Daoy (cell line): ENCODE measurements around the gene RAB34. TPM values are rescaled to one million over a fixed set of nuclear protein-coding genes. Genes with fewer than 3 reads are reported as not detected.
"Not testable (repeated sequence)": the region's sequence is repeated elsewhere in the genome, so short reads cannot be mapped to it uniquely, and the experiment has no call there.

Source experiments
- DNase-seq: peaks from one replicate; pipeline ENCODE4 v3.0.0-alpha.2; 2015; ENCODE audit warnings: low read depth
- total RNA-seq: library from RNA; depleted of rRNA; stranded (reverse); fragments of >200 nt; shearing (Covaris generic); gene quantifications from 2 replicates; pipeline ENCODE4 v1.2.3, GENCODE V29; 2014

The RAB34 gene
- total RNA-seq, 1 experiment from 2014 or later = 243 TPM

- DNase-seq = peak; percentile 45
Observed at GRCh38 chr17:28745786-28746411, 28.2 kb upstream of the RAB34 start.

DNA sequence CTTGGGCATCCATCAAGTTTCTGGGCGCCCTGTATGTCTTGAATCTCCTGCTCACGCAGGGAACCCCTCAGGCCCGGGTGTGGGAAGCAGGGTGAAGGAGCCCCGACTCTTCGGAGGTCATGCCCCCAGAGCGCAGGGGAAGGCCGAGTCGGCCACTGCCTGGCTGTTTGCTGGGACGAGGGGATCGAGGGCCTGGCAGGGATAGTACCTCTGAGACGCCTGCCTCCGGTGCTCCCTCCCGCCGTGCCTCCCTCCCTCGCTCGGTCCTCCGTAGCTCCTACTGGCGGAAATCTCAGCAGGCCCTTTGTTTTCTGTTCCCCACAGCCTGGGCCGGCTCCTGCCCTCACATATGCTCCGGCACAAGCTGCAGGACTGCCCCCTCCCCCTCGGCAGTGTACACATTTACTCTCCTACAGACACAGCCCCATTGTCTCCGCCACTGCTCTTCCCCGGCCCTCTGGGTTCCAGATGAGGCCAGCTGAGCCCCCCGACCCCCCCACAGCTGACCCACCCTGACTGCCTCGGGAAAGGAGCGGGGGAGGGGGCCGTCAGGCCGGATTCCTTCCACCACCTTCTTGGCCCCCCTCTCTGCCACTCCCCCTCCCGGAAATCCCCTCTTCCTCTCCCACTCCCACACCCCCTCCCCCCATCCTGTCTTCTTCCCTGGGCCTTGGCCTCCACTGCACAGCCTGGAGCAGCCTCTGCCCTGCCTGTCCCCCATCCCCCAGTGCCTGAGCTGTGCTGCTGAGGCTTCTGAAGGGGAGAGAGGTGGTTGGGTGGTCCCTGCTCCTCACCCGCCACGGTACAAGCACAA, 27.5 kb upstream of the RAB34 start:
- peak; percentile 69 for DNase-seq

- peak; percentile 63 for DNase-seq
Observed at GRCh38 chr17:28744104-28744971, 26.7 kb upstream of the RAB34 start.

- peak; percentile 90 for DNase-seq
Observed at GRCh38 chr17:28743243-28744103, 25.8 kb upstream of the RAB34 start, which contains the start of gene TRAF4. Gene TRAF4, plus strand, starts transcription at chr17:28744011. Its CDS starts 102 bp downstream, at chr17:28744113.

DNA sequence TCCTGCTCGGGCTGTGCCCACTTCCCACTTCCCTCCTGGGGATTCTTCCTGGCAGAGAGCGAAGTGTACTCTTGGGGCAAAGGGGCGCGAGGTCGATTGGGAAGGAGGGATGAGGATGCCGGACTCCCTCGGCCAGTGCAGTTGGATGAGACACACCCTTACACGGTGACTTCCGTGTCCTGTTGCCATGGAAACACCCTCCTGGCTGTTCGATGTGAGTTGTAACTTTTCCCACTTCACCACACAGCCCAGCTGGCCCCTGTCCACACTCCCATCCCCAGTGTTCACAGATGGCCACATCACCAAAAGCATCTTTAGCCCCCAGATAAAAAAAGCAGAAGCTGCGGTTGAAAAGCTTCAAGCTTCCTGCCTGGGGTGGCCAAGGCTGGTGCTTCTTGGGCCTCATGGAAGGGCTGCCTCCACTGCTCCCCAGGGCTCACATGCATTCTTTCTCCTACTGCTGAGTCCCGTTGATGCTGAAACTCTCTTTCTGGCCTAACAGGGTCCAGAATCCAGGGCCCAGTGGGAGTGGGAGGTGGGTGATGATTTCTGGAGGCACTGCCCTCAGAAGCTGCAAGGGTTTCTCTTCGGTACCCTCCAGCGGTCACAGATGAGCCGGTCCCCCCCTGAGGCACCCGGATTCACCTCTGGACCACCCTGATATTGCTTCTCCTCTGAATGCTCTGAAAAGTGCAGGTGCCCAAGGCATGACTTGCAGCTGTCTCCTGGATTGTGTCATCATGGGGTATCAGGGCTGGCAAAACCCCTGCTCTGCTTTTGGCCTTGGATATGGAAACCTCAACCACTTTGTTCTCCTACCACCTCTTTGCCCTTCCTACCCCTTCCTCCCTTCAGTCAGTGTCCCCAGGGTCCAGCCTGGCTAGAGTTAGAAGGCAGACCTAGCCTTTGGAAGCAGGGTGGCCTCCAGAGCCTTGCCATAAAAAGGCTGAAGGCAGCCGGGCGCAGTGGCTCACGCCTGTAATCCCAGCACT, 24.0 kb upstream of the RAB34 start:
- no peak for DNase-seq

GRCh38 chr17:28740406-28741357, 23.0 kb upstream of the RAB34 start:
- no peak for DNase-seq

GRCh38 chr17:28738680-28739384, 21.2 kb upstream of the RAB34 start:
- DNase-seq = no peak

GRCh38 chr17:28737770-28738679, 20.4 kb upstream of the RAB34 start:
- no peak for DNase-seq

- no peak for DNase-seq
Observed at GRCh38 chr17:28737316-28737715, 19.6 kb upstream of the RAB34 start.

DNA sequence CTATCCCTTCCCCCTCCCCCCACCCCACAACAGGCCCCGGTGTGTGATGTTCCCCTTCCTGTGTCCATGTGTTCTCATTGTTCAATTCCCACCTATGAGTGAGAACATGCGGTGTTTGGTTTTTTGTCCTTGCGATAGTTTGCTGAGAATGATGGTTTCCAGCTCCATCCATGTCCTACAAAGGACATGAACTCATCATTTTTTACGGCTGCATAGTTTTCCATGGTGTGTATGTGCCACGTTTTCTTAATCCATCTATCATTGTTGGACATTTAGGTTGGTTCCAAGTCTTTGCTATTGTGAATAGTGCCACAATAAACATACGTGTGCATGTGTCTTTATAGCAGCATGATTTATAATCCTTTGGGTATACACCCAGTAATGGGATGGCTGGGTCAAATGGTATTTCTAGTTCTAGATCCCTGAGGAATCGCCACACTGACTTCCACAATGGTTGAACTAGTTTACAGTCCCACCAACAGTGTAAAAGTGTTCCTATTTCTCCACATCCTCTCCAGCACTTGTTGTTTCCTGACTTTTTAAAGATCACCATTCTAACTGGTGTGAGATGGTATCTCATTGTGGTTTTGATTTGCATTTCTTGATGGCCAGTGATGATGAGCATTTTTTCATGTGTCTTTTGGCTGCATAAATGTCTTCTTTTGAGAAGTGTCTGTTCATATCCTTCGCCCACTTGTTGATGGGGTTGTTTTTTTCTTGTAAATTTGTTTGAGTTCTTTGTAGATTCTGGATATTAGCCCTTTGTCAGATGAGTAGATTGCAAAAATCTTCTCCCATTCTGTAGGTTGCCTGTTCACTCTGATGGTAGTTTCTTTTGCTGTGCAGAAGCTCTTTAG, 18.5 kb upstream of the RAB34 start:
- not testable (repeated sequence) for DNase-seq

- DNase-seq = peak; percentile 40
Observed at GRCh38 chr17:28735242-28735722, 17.6 kb upstream of the RAB34 start.

DNA sequence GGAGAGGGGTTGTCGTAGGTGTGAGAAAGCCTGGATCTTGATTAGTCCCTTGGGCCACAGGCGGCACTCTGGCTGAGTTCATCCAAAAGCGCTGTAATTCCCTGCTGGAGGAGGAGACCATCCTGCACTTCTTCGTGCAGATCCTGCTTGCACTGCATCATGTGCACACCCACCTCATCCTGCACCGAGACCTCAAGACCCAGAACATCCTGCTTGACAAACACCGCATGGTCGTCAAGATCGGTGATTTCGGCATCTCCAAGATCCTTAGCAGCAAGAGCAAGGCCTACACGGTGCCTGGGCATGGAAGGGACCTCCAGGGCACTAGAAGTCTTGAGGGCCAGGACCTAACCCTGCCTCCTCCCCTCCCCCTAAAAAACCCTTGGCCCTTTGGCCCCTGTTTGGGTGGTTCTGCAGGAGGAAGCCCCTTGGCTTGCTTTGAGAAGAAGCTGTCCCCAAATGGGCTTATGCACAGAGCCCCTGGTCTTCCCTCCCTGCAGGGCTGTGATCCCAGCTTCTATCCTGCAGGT, 17.1 kb upstream of the RAB34 start:
- DNase-seq = no peak

DNA sequence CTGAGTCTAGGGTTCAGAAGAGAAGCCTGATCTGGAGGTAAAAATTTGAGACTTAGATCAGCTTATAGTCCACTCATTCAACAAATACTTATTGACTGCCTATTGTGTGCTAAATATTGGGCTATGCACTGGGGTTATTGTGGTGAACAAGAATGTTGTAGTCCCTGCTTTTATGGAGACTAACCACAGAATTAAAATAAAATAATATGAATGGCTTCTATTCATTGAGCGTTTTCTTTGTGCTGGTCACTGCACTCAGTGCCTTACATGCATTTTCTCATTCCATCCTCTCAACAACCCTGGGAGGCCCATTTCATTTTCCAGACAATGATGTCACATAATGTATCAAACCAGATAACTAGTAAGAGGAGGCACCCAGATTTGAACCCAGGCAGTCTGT, 15.7 kb upstream of the RAB34 start:
- DNase-seq = no peak

GRCh38 chr17:28729950-28730330, 12.3 kb upstream of the RAB34 start:
- no peak for DNase-seq

- peak; percentile 94 for DNase-seq
Observed at GRCh38 chr17:28728364-28729200, 10.9 kb upstream of the RAB34 start, which contains the start of gene NEK8. Gene NEK8, plus strand, starts transcription at chr17:28728788. Its CDS starts 26 bp downstream, at chr17:28728814.
